Kidney (tissue), 14 donors: ENCODE data around the gene SPINT2. TPM values are rescaled to one million over a fixed set of nuclear protein-coding genes. Genes with fewer than 3 reads are reported as not detected.
A peak's percentile ranks its signal among the peaks of the same experiment; 100 is the strongest.

ENCODE experiments used
- DNase-seq, 5 donors: peaks; one replicate each; pipeline ENCODE4 v3.0.0-alpha.2; 2013 to 2020
- FAIRE-seq: peaks from 2 replicates; lab custom pipeline; 2012; peaks lifted over from hg19 to GRCh38; lab: Jason Lieb, UNC
- H3K27ac ChIP-seq, 2 donors: one replicate each; pipeline ENCODE4 v1.7.0; 2013; ENCODE audit warnings: low read depth in 2 of 2, low read length in 2 of 2, inconsistent platforms in 1 of 2
- H3K27me3 ChIP-seq: one replicate; pipeline ENCODE4 v1.7.1; 2013; ENCODE audit warnings: low read length, inconsistent platforms; ENCODE audit not compliant: control insufficient read depth, insufficient read depth
- H3K36me3 ChIP-seq, 3 donors: one replicate each; pipeline versions ENCODE4 v1.7.0 to v1.7.1; 2013; ENCODE audit warnings: low read length in 3 of 3, control low read depth in 1 of 3, inconsistent platforms in 1 of 3; ENCODE audit not compliant: insufficient read depth in 3 of 3, control insufficient read depth in 2 of 3
- H3K4me1 ChIP-seq, 3 donors: one replicate each; pipeline versions ENCODE4 v1.7.0 to v1.7.1; 2013; ENCODE audit warnings: low read length in 3 of 3, inconsistent platforms in 1 of 3, low read depth in 1 of 3; ENCODE audit not compliant: control insufficient read depth in 2 of 3, insufficient read depth in 2 of 3
- H3K4me3 ChIP-seq, 3 donors: one replicate each; pipeline versions ENCODE4 v1.7.0 to v1.8.1; 2013; ENCODE audit warnings: low read length in 3 of 3, control low read depth in 1 of 3, inconsistent platforms in 1 of 3
- H3K9ac ChIP-seq, 3 donors: one replicate each; pipeline versions ENCODE4 v1.7.0 to v1.7.1; 2013; ENCODE audit warnings: low read length in 3 of 3, control low read depth in 1 of 3, inconsistent platforms in 1 of 3
- H3K9me3 ChIP-seq, 3 donors: one replicate each; pipeline versions ENCODE4 v1.7.0 to v1.7.1; 2013; ENCODE audit warnings: low read length in 3 of 3, control low read depth in 1 of 3, inconsistent platforms in 1 of 3; ENCODE audit not compliant: control insufficient read depth in 2 of 3, insufficient read depth in 1 of 3
- intact Hi-C: fragments of 100-400 bp; cut with DNase I; formaldehyde crosslinking; loops from one replicate; pipeline ENCODE4 v1.11.1; 2022
- polyA plus RNA-seq: library from polyadenylated mRNA; stranded (reverse); fragments of 350-450 nt; fragmentation: Illumina TruSeq; extraction: RNeasy Lipid Tissue Mini Kit (QIAGEN cat#74804); gene quantifications from one replicate; pipeline ENCODE4 v1.2.3, GENCODE V29; 2014; ENCODE audit warnings: low read depth, low replicate concordance; ENCODE audit not compliant: insufficient read depth
- total RNA-seq: library from RNA; stranded (reverse); fragmentation: NEBNext Ultra II Directional; extraction: Animal tissue kit (Norgen Biotek cat#: 25700); gene quantifications from one replicate; pipeline ENCODE4 v1.2.1, GENCODE V29; 2021
- TF ChIP-seq, protein P1 (sequence below): IDR thresholded peaks from 3 replicates; pipeline ENCODE4 v1.5.1; 2012; ENCODE audit warnings: mild to moderate bottlenecking, moderate library complexity, borderline replicate concordance; ENCODE audit not compliant: insufficient read depth; ENCODE audit errors: extremely low read depth
- donor health status: control.
- donor health status: control.
- donor health status: control.
- donor health status: control.
- donor health status: control.
- donor health status: DM: yes; HTN: yes; CAD: no.
- donor health status: Normal renal cell carcinoma (clear cell type).

Gene SPINT2
- total and polyA plus RNA-seq, 2 donors from 2014 or later, result 381 to 425 TPM

GRCh38 chr19:38294090-38294489 is 29.7 kb downstream of the SPINT2 start:
- Histone ChIP-seq H3K27ac (no peak overlapping the region), H3K4me1 (no peaks in the 10 kb centered on the region)
- DNase-seq, result no peak

GRCh38 chr19:38298821-38299680 is 34.7 kb downstream of the SPINT2 start:
- Histone ChIP-seq H3K4me3 (no peak overlapping the region), H3K9me3 (no peaks in the 10 kb centered on the region), H3K27me3 (no peaks in the 10 kb centered on the region), H3K36me3 (no peaks in the 10 kb centered on the region), H3K9ac (no peak overlapping the region), H3K27ac (peak overlapping the region in 1 of 2 donors; percentile 13), H3K4me1 (peaks cover 0 to 4% (median 0%) of the 10 kb centered on the region in 3 donors)
- FAIRE-seq, result no peak
- TF ChIP-seq, protein P1, sequence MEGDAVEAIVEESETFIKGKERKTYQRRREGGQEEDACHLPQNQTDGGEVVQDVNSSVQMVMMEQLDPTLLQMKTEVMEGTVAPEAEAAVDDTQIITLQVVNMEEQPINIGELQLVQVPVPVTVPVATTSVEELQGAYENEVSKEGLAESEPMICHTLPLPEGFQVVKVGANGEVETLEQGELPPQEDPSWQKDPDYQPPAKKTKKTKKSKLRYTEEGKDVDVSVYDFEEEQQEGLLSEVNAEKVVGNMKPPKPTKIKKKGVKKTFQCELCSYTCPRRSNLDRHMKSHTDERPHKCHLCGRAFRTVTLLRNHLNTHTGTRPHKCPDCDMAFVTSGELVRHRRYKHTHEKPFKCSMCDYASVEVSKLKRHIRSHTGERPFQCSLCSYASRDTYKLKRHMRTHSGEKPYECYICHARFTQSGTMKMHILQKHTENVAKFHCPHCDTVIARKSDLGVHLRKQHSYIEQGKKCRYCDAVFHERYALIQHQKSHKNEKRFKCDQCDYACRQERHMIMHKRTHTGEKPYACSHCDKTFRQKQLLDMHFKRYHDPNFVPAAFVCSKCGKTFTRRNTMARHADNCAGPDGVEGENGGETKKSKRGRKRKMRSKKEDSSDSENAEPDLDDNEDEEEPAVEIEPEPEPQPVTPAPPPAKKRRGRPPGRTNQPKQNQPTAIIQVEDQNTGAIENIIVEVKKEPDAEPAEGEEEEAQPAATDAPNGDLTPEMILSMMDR, result no peak
- no peak for DNase-seq
- intact Hi-C loops, result no loop called here

More at GRCh38 chr19:38294090-38294489, 29.7 kb downstream of the SPINT2 start:
- H3K36me3 ChIP-seq, result peaks cover 0 to 27% (median 14%) of the 10 kb centered on the region in 3 donors
- H3K27me3 ChIP-seq, result no peaks in the 10 kb centered on the region
- intact Hi-C loops, result no loop called here
- no peak overlapping the region for H3K9ac ChIP-seq
- TF ChIP-seq, protein P1, result no peak
- H3K4me3 ChIP-seq, result no peak overlapping the region
- no peak for FAIRE-seq
- no peaks in the 10 kb centered on the region for H3K9me3 ChIP-seq

DNA sequence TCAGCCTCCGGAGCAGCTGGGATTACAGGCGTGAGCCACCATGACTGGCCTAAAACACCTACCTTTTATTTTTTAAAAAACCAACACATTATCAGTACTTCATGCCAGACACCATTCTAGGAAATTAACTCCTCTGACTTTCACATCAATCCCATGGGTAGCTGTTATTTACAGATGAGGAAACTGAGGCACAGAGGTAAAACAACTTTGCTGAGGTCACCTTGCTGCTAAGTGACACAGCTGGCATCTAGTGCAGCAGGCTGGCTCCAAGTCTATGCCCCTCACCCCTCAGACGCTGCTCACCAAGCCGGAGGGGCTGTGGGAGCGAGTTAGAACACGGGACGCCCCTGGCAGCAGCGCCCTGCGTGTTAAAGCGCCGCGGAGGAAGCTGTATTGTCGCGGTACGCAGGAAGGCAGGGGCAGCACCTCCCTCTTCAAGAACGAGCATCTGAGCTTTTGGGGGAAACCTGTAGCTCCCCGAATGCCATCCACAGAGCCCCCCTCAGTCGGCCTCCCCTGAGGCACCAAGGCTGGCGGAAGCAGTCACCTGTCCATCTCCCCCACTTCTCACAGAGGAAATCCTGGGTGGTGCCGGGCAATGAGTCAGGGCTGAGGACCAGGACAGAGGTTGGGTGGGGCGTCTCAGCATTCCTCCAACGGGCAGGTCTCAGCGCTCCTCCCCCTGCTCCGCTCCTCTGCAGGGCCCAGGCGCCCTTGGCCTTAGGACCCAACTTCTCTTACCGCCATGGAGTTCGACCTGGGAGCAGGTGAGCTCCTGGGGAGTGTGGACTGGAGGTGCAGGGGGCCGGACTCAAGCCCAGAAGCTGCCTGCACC is 39.4 kb downstream of the SPINT2 start, which contains the start of gene C19orf33:
C19orf33 (plus strand) TSS at position 735 of the 835 bp plus-strand sequence; CDS start at position 746, 11 bp downstream.
- H3K27me3 ChIP-seq, result no peaks in the 10 kb centered on the region
- peak within 1 kb of the TSS in 1 of 2 donors; percentile 71 for H3K27ac ChIP-seq
- no peak for FAIRE-seq
- H3K36me3 ChIP-seq, result peaks cover 0 to 5% (median 5%) of the 10 kb centered on the region in 3 donors
- TF ChIP-seq, protein P1, result no peak
- peak in 3 of 5 donors; percentile 49 to 93 (median 68) for DNase-seq
- H3K9me3 ChIP-seq, result no peaks in the 10 kb centered on the region
- H3K9ac ChIP-seq, result no peak within 1 kb of the TSS
- H3K4me1 ChIP-seq, result peaks cover 0 to 4% (median 0%) of the 10 kb centered on the region in 3 donors
- intact Hi-C loops, result no loop called here
- peak within 1 kb of the TSS in 1 of 3 donors; percentile 25 for H3K4me3 ChIP-seq
